ENCODE measurements around the gene SASH3. TPM values are rescaled to one million over a fixed set of nuclear protein-coding genes. Genes with fewer than 3 reads are reported as not detected.
A peak's percentile ranks its signal among the peaks of the same experiment; 100 is the strongest.

Gene SASH3
- total RNA-seq, 1 donor from 2014 or later: 115 TPM

- no peaks in the 10 kb centered on the region for H3K27me3 Mint-ChIP-seq
- peak; percentile 60 for DNase-seq
Observed at GRCh38 chrX:129823522-129823921, 43.8 kb downstream of the SASH3 start.

GRCh38 chrX:129824620-129825019 lies 44.9 kb downstream of the SASH3 start:
- no peak for DNase-seq
- no peaks in the 10 kb centered on the region for H3K27me3 Mint-ChIP-seq
- intact Hi-C loops (cut with micrococcal nuclease): loop anchor here (5.0 kb wide), 1 partner anchor 167 kb away; no protein-coding TSS in a partner anchor
- peaks cover 10% of the 10 kb centered on the region for H3K4me1 Mint-ChIP-seq
- no peaks in the 10 kb centered on the region for H3K9me3 Mint-ChIP-seq
- H3K36me3 Mint-ChIP-seq (ENCODE audit: low read depth): peaks cover 18% of the 10 kb centered on the region
- H3K4me3 Mint-ChIP-seq: no peak overlapping the region
- no peak overlapping the region for H3K27ac Mint-ChIP-seq

More at GRCh38 chrX:129823522-129823921, 43.8 kb downstream of the SASH3 start:
- intact Hi-C loops (cut with micrococcal nuclease): loop anchor here (1.0 to 5.0 kb wide), 4 partner anchors 43 to 186 kb away; no protein-coding TSS in a partner anchor
- peak overlapping the region; percentile 68 for H3K27ac Mint-ChIP-seq
- peak overlapping the region; percentile 35 for H3K4me3 Mint-ChIP-seq
- H3K4me1 Mint-ChIP-seq: peaks cover 10% of the 10 kb centered on the region
- H3K36me3 Mint-ChIP-seq (ENCODE audit: low read depth): peaks cover 14% of the 10 kb centered on the region
- no peaks in the 10 kb centered on the region for H3K9me3 Mint-ChIP-seq

GRCh38 chrX:129825746-129826505 lies 46.2 kb downstream of the SASH3 start:
- peak; percentile 56 for DNase-seq
- Mint-ChIP-seq H3K36me3 (ENCODE audit: low read depth) (peaks cover 16% of the 10 kb centered on the region), H3K4me1 (peaks cover 10% of the 10 kb centered on the region), H3K9me3 (no peaks in the 10 kb centered on the region), H3K27me3 (no peaks in the 10 kb centered on the region), H3K4me3 (no peak overlapping the region), H3K27ac (no peak overlapping the region)
- intact Hi-C loops (cut with micrococcal nuclease): no loop called here

- H3K4me1 Mint-ChIP-seq: peaks cover 4% of the 10 kb centered on the region
- no peak overlapping the region for H3K4me3 Mint-ChIP-seq
- H3K27me3 Mint-ChIP-seq: no peaks in the 10 kb centered on the region
- H3K9me3 Mint-ChIP-seq: no peaks in the 10 kb centered on the region
- H3K36me3 Mint-ChIP-seq (ENCODE audit: low read depth): peaks cover 7% of the 10 kb centered on the region
- intact Hi-C loops (cut with micrococcal nuclease): no loop called here
- no peak overlapping the region for H3K27ac Mint-ChIP-seq
- no peak for DNase-seq
Observed at GRCh38 chrX:129830494-129830893, 50.7 kb downstream of the SASH3 start.

GRCh38 chrX:129831091-129831885 lies 51.5 kb downstream of the SASH3 start:
- H3K4me3 Mint-ChIP-seq: no peak overlapping the region
- intact Hi-C loops (cut with micrococcal nuclease): no loop called here
- H3K36me3 Mint-ChIP-seq (ENCODE audit: low read depth): peaks cover 7% of the 10 kb centered on the region
- H3K27ac Mint-ChIP-seq: no peak overlapping the region
- no peaks in the 10 kb centered on the region for H3K9me3 Mint-ChIP-seq
- H3K27me3 Mint-ChIP-seq: no peaks in the 10 kb centered on the region
- peaks cover under 1% of the 10 kb centered on the region for H3K4me1 Mint-ChIP-seq
- DNase-seq: no peak

- no peak overlapping the region for H3K27ac Mint-ChIP-seq
- H3K27me3 Mint-ChIP-seq: no peaks in the 10 kb centered on the region
Observed at GRCh38 chrX:129833153-129833990, 53.6 kb downstream of the SASH3 start.

GRCh38 chrX:129836827-129837226 lies 57.1 kb downstream of the SASH3 start:
- intact Hi-C loops (cut with micrococcal nuclease): no loop called here

More at GRCh38 chrX:129833153-129833990, 53.6 kb downstream of the SASH3 start:
- no peaks in the 10 kb centered on the region for H3K9me3 Mint-ChIP-seq
- peaks cover 10% of the 10 kb centered on the region for H3K36me3 Mint-ChIP-seq (ENCODE audit: low read depth)
- no peak for DNase-seq
- H3K4me1 Mint-ChIP-seq: no peaks in the 10 kb centered on the region
- intact Hi-C loops (cut with micrococcal nuclease): no loop called here
- no peak overlapping the region for H3K4me3 Mint-ChIP-seq

GRCh38 chrX:129840344-129840743 lies 60.6 kb downstream of the SASH3 start:
- intact Hi-C loops (cut with micrococcal nuclease): loop anchor here (5.0 kb wide), 1 partner anchor 562 kb away; the partner anchor contains the start of gene RBMX2
- H3K27me3 Mint-ChIP-seq: no peaks in the 10 kb centered on the region
- H3K4me3 Mint-ChIP-seq: no peak overlapping the region
- H3K36me3 Mint-ChIP-seq (ENCODE audit: low read depth): peaks cover 15% of the 10 kb centered on the region
- H3K27ac Mint-ChIP-seq: no peak overlapping the region
- no peak for DNase-seq
- peaks cover 17% of the 10 kb centered on the region for H3K4me1 Mint-ChIP-seq
- no peaks in the 10 kb centered on the region for H3K9me3 Mint-ChIP-seq

More at GRCh38 chrX:129836827-129837226, 57.1 kb downstream of the SASH3 start:
- H3K27ac Mint-ChIP-seq: no peak overlapping the region
- H3K9me3 Mint-ChIP-seq: no peaks in the 10 kb centered on the region
- H3K36me3 Mint-ChIP-seq (ENCODE audit: low read depth): peaks cover 18% of the 10 kb centered on the region
- H3K4me3 Mint-ChIP-seq: no peak overlapping the region
- DNase-seq: no peak
- H3K4me1 Mint-ChIP-seq: peaks cover 9% of the 10 kb centered on the region
- no peaks in the 10 kb centered on the region for H3K27me3 Mint-ChIP-seq

GRCh38 chrX:129842510-129843208 lies 62.9 kb downstream of the SASH3 start:
- intact Hi-C loops (cut with micrococcal nuclease): loop anchor here (2.0 to 5.0 kb wide), 3 partner anchors 62 to 560 kb away; partner anchors contain the start of genes RBMX2 and UTP14A
- peak; percentile 58 for DNase-seq
- peaks cover 3% of the 10 kb centered on the region for H3K27me3 Mint-ChIP-seq
- peaks cover 24% of the 10 kb centered on the region for H3K4me1 Mint-ChIP-seq
- H3K36me3 Mint-ChIP-seq (ENCODE audit: low read depth): peaks cover 12% of the 10 kb centered on the region
- H3K4me3 Mint-ChIP-seq: peak overlapping the region; percentile 91
- H3K9me3 Mint-ChIP-seq: no peaks in the 10 kb centered on the region
- peak overlapping the region; percentile 82 for H3K27ac Mint-ChIP-seq

GRCh38 chrX:129843209-129843458 lies 63.4 kb downstream of the SASH3 start:
- H3K27me3 Mint-ChIP-seq: peaks cover 3% of the 10 kb centered on the region
- DNase-seq: no peak
- peaks cover 12% of the 10 kb centered on the region for H3K36me3 Mint-ChIP-seq (ENCODE audit: low read depth)
- intact Hi-C loops (cut with micrococcal nuclease): loop anchor here (2.0 to 5.0 kb wide), 3 partner anchors 62 to 559 kb away; partner anchors contain the start of genes RBMX2 and UTP14A
- H3K9me3 Mint-ChIP-seq: no peaks in the 10 kb centered on the region
- peaks cover 24% of the 10 kb centered on the region for H3K4me1 Mint-ChIP-seq
- peak overlapping the region; percentile 91 for H3K4me3 Mint-ChIP-seq
- H3K27ac Mint-ChIP-seq: peak overlapping the region; percentile 82

GRCh38 chrX:129843459-129844306 lies 63.9 kb downstream of the SASH3 start, which contains the start of gene ZDHHC9:
Gene ZDHHC9, minus strand, starts transcription at chrX:129843886. Its CDS starts 1,941 bp downstream, at chrX:129841945.
- Mint-ChIP-seq H3K27me3 (peaks cover 9% of the 10 kb centered on the region), H3K27ac (peak within 1 kb of the TSS; percentile 89), H3K4me1 (peaks cover 24% of the 10 kb centered on the region), H3K9me3 (no peaks in the 10 kb centered on the region), H3K4me3 (peak within 1 kb of the TSS; percentile 91), H3K36me3 (ENCODE audit: low read depth) (peaks cover 12% of the 10 kb centered on the region)
- intact Hi-C loops (cut with micrococcal nuclease): loop anchor here (2.0 to 5.0 kb wide), 3 partner anchors 63 to 559 kb away; partner anchors contain the start of genes RBMX2 and UTP14A
- peak; percentile 95 for DNase-seq

Measured in activated CD4-positive, alpha-beta T cell treated with anti-CD3 and anti-CD28 coated beads, Interleukin-2, amount 10 ng/mL, durations not matched to agents 24 days and 14 days (primary cell).